GF-D8 (cell line): ENCODE measurements around the gene KHDC4.
A peak's percentile ranks its signal among the peaks of the same experiment; 100 is the strongest.

Experiments
- DNase-seq: peaks from one replicate; lab custom pipeline; 2025; lab: John Stamatoyannopoulos, UW

KHDC4 gene

DNA sequence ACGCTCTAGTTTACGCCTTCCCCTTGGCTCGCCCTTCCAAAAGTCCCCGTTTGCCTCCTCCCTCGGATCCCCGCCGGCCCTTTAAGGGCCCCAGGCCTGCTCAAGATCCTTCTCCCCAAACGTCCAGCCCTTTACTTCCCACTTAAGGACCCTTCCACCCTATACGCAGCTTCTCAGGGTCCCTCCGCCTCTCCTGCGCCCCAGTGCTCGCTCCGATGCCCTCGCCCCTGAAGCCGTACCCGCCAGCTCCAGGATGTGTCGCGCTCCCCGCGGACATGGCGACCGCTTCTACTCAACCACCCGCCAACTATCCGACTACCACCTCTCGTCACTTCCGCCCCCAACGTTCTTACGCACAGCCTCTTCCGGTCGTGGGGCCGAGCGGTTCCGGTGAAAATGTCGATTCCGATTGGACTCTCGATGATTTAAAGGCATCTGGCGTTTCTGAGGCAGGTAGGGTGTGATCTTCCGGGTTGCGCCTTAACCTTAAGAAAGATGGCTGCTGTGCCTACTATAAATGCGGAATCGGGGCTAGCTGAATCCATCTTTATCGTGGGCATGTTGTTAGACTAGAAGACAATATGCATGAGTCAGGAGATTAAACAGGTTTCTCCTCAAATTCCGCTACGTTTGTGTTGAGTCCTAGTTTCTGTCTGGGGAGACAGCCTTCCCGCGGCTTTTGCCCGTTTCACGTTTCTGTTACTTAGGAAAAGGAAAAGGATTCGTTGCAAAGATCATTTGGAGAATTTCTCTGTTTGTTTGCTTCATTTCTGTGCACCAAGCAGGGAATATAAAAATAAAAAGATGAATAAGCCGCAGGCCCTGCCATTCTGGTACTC, at the start of gene KHDC4:
Gene KHDC4, minus strand, starts transcription at position 317 of the 839 bp plus-strand sequence. Its CDS starts 40 bp downstream, at position 277.
- DNase-seq: peak; percentile 95

DNA sequence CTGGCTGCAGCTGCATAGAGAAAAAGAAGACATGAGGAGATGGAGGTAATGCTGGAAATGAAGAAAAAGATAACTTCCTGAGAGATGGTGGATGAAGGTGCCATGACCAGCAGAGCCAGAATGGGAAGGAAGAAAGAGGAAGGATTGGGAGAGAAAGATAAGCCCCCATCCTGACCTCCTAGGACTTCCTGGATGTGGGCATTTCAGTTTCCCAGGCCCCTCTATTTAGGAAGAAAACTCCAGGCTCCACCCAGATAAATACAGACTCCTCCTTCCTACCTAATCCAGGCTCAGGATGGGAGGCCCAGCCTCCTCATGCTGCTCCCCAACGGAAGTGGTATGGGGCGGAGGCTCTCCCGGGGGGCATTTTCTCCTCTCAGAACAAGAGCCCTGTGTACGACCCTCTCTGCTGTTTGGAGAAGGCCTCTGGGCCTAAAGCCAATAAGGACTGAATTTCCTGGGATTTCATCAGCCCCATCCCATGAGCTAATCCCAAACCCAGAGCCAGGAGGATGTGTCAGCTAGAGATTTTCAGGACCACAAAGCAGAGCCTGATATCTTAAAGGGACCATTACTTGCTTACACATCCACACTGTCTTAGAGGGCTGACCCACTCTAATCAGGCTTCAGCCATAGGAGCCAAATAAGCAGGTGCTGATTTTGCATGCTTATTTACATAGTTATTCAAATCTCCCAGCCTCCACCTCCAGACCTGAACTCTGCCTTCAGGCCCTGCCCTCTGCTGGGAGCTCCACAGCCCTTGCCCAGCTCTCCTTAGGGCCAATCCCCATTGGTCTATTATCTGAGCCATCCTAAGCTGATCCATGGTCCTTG, 49.2 kb upstream of the KHDC4 start:
- no peak for DNase-seq

- no peak for DNase-seq
These were observed 47.9 kb upstream of the KHDC4 start for GRCh38 chr1:155982106-155982505.

GRCh38 chr1:155981266-155982088, 47.3 kb upstream of the KHDC4 start:
- DNase-seq: peak; percentile 42

DNA sequence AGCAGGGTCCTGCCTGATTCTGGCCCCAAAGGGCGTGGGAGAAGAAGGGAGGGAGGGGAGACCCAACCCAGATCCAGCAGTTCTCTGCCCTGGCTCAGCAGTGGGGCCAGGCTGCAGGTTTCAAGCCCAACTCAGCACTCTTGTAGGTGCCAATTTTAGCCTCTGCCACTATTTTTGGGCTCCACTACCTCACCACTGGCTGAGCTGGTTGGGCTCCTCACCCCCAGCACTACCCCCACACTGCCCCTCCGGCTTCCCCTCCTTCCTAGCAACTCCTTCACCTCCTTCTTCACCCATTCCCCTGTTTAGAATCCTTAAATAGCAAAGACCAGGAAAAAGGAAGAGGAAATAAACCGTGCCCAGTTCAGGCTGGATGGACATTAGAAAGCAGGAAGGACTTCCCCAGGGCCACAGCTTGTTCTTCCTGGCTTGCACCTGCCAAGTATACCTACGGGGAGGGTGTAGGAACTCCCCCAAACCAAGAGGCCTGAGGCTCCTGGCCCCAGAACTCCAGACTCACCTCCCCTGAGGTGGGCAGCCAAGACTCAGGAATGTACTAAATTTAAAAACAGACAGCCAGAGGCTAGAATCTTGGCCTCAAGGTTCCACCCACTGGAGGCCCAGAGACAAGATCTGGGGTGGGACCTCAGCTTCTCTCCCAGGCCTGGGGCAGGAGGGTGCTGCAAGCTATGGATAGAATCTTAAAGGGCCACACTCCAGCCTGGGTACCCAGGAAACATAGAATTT, 45.6 kb upstream of the KHDC4 start:
- DNase-seq: no peak

DNA sequence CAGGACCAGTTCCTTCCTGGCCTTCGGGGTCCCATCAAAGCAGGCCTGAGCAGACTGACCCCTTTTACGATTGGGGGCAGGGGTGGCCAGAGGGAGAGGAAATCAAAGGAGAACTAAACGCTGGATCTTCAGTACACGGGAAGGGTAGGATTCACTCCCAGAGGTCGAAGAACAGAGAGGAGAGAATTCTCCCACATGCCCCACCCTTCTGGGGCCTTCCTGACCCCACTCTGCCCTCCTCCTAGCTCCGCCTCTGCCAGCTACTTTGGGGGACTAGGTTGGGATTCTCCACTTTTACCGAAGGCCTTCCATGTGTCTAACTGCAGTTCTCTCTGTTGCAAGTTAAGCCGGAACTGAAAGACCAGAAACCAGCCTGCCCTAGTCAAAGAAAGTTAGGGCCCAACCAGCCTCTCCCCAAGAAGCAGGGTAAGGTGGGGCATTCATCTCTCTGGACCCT, 44.8 kb upstream of the KHDC4 start:
- DNase-seq: peak; percentile 28

DNA sequence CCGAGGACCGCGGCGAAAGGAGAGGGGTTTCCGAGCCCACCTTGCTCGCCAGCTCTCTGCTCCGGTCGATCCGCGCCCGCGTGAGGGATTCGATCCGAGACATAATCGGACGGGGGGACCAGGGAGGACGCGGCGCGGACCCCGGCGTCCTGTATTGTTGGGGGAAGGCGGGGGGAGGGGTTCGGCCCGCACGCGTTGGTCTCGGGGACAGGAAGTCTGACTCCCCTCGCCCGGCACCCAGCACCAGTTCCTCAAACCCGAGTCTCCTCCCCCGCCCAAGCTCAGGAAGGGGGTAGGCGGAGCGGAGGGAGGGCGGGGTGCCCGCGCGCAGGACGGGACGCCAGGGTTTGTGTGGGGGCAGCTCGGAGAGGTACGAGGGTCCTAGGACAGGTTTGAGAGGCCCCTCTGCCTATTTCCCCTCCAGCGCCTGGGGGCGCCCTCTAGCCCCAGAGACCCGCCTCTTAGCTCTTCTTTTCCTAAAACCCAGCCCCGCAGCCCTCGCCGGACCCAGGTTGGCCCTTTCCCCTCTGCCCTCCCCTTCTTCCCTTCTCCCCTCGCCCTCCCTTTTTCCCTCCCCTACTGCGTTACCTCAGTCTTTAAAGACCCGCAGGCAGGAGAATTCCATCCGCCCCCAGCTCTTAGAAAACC, 44.2 kb upstream of the KHDC4 start, which contains the start of gene ARHGEF2:
Gene ARHGEF2, minus strand, starts transcription at position 223 of the 648 bp plus-strand sequence. Its CDS starts 120 bp downstream, at position 103.
- peak; percentile 79 for DNase-seq

DNA sequence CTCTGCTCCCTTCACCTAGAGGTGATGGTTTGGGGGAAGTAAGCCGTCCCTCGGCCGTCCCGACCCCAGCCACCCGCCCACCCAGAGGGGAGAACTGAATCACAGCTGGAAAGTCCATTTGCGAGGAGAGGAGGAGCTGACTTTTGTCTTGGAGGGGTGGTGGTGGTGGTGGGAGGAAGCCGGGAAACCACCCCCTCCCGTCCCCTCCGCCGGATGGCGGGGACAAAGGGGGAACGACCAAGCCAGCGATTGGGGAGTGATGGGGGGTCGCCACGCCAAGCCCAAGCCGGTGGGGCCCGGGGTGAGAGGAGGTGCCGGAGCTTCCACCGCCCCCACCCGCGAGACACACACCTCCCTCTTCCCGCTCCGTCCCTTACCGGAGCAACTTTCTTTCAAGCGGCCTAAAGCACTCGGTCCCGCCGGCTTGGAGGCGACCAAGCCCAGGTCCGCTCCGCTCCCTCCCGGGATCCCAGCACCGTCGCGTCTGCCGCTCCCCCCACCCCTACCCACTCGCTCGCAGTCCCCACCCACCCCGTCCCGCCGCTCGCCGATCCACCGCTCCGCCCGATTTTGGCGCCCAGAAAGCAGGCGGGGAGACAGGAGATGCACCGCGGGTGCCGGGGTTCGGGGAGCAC, 43.6 kb upstream of the KHDC4 start:
- no peak for DNase-seq

DNA sequence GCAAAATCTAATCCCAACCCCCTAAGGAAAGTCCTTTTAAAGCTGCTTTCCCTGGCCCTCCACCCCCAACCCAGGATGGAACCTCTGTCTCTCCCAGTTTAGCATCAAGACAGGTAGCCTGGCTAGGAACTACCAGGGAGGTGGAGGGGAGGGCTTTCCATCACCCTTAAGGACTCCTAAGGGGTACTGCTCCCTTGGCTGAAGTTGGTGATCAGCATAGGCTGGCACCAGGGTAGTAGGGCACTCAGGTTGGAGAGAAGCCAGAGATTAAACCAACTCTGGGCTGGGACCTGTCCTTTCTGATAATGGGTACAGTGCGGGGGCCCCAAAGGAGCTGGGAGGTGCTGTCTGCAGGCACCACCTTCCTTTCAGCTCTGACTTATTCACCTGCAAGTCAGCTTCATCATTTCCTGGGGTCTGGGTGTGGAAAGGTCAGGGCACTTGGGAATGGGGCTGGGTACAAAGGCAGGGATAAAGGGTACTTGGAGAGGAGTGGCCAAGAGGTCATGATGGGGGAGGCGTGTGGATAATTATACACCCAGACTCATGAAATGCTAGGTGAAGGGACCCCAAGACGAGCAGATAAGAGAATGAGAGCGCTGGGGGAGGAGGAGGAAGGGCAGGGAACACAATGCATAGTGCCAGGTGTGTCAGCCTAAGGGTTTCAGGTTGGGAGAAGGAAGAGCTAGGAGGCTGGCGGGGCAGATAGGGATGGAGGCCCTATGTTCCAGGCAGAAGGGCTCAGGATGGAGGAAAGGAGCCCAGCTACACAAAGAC, 42.9 kb upstream of the KHDC4 start:
- no peak for DNase-seq

DNA sequence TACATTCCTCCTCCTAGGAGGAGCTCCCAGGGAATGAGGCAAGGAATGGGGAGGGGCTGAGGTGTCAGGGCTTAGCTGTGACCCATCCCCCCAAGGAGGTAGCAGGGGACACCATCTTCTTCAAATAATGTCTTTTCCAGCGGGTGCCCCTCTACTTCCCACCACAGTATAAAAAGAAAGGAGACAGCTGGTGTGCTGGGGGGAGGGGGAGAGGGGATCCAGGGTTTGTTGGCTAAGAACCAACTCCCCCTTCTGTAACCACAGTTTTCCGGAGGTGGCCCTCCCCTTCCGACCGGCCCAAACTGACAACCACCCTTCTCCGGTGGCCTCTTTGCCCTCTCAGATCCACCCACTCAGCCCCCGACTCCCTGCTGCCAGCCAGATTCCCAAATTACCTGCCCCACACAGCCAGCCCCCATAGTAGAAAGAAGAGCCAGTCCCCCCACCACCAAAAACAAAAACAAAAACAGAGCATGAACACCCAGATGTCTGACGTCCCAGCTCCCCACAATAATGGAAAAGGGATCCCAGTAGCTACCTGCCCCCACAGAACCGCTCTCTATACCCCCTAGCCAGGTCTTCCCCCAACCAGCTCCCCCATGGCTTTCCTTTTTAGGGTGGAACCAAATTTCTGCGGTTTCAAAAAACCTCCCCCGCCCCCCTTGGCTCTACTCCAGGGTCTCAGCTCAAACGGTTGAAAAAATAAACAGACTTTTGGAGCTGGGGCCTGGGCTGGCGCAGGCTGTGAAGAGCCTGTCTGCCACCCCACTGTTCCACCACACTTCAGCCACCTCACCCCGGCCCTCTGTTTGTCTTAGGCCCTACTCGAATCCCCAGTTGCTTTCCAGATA, 42.1 kb upstream of the KHDC4 start:
- peak; percentile 84 for DNase-seq

- DNase-seq: no peak
These were observed 41.3 kb upstream of the KHDC4 start for GRCh38 chr1:155975375-155976061.

GRCh38 chr1:155974208-155975115, 40.2 kb upstream of the KHDC4 start:
- DNase-seq: no peak

DNA sequence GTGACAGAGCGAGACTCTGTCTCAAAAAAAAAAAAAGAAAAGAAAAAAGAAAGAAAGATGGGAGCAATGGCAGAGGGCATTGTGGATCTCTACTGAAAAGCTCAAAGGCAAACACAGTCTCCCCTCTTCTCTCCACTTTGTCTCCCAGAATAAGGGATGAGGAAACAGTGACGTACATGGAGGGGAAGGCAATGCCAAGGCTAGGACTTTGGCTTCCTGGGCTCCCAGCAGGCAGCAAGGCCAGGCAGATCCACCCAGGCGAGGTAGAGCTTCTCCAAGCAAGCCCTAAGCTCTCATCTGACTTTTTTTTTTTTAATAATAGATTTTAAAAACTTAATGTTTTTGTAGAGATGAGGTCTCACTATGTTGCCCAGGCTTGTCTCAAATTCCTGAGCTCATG, 39.5 kb upstream of the KHDC4 start:
- DNase-seq: no peak

DNA sequence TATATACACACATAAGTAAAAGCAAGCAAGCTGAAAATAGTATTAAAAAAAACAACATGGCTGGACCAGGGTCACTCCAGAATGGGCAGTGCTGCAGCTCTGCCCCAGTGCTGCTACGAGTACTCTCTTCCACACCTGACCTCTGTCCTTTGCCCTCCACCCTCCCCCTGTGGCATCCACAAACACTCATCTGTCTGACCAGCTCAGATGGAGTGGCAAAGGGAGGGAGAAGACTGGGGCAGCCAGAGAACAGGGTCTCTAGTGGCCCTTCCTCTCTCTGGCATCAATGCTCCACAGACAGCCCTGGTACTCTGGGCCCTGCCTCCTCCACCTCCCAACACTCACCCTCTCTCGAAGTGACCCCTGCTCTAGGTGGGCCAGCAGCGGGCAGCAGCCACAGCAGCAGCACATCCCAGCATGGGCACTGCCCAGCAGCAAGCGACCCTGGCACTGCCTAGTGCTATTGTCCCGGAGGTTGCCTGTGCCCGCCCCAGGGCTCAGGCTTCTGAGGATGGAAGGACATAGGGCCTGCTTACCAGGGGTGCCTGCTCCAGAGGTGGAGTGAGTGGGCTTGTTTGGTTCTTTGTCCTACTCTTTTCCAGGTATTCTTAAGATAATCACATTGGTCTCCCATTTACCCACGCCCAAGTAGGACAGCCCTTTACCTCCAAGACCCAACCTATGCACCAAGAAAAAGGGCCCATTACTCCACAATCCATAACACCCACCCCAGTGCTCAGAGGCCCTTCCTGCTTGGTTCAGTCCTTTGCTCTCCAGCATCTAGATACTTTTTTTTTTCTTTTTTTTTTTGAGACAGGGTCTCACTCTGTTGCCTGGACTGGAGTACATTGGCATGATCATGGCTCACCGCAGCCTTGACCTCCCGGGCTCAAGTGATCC, 37.9 kb upstream of the KHDC4 start:
- no peak for DNase-seq

- DNase-seq: peak; percentile 82
These were observed 36.4 kb upstream of the KHDC4 start for GRCh38 chr1:155970531-155971167.
